Smooth muscle cell (in vitro differentiated cells): ENCODE results near the gene THSD8. TPM values are rescaled to one million over a fixed set of nuclear protein-coding genes. Genes with fewer than 3 reads are reported as not detected.
"Not testable (repeated sequence)": the region's sequence is repeated elsewhere in the genome, so short reads cannot be mapped to it uniquely, and the experiment has no call there.

Source experiments
- DNase-seq: peaks from one replicate; lab custom pipeline; 2025; ENCODE audit not compliant: unreplicated experiment; lab: John Stamatoyannopoulos, UW
- H2AFZ ChIP-seq: fragments of 200-600 bp; sonication (generic); 2 replicates; pipeline ENCODE4 v1.6.0; 2016; ENCODE audit warnings: antibody characterized with exemption, low read depth, mild to moderate bottlenecking
- H3F3A ChIP-seq: fragments of 200-600 bp; sonication (generic); 2 replicates; pipeline ENCODE4 v1.6.0; 2017; ENCODE audit warnings: antibody characterized with exemption, low read depth
- H3K27ac ChIP-seq: fragments of 200-600 bp; sonication (generic); 2 replicates; pipeline ENCODE4 v1.5.1; 2016; ENCODE audit warnings: low read depth, mild to moderate bottlenecking
- H3K27me3 ChIP-seq: fragments of 200-600 bp; sonication (generic); 2 replicates; pipeline ENCODE4 v1.6.1; 2016; ENCODE audit warnings: low read depth, mild to moderate bottlenecking
- H3K36me3 ChIP-seq: fragments of 200-600 bp; sonication (generic); 2 replicates; pipeline ENCODE4 v1.5.1; 2016; ENCODE audit warnings: low read depth
- H3K4me1 ChIP-seq: fragments of 200-600 bp; sonication (generic); 2 replicates; pipeline ENCODE4 v1.5.1; 2016; ENCODE audit warnings: low read depth
- H3K4me2 ChIP-seq: fragments of 200-600 bp; sonication (generic); 2 replicates; pipeline ENCODE4 v1.6.0; 2016; ENCODE audit warnings: mild to moderate bottlenecking
- H3K4me3 ChIP-seq: fragments of 200-600 bp; sonication (generic); 2 replicates; pipeline ENCODE4 v1.5.1; 2016; ENCODE audit warnings: mild to moderate bottlenecking
- H3K79me2 ChIP-seq: fragments of 200-600 bp; sonication (generic); 2 replicates; pipeline ENCODE4 v1.6.0; 2016; ENCODE audit warnings: low read depth, mild to moderate bottlenecking
- H3K9ac ChIP-seq: fragments of 200-600 bp; sonication (generic); 2 replicates; pipeline ENCODE4 v1.6.0; 2016; ENCODE audit warnings: low read depth
- H3K9me3 ChIP-seq: fragments of 200-600 bp; sonication (generic); replicated peaks from 2 replicates; pipeline ENCODE4 v1.5.1; 2016; ENCODE audit warnings: low read depth
- H4K20me1 ChIP-seq: fragments of 200-600 bp; sonication (generic); 2 replicates; pipeline ENCODE4 v1.6.0; 2016; ENCODE audit warnings: low read depth
- WGBS: methylation state at CpG from one replicate; pipeline ENCODE4 v1.1.7; 2016; ENCODE audit warnings: low lambda C conversion rate; 5-methylcytosine and 5-hydroxymethylcytosine counted together
- polyA plus RNA-seq: library from polyadenylated mRNA; unstranded; fragments of >200 nt; fragmentation: Nextera tagmentation; extraction: Ambion mirVana; gene quantifications from 2 replicates; pipeline ENCODE4 v1.2.1, GENCODE V29; 2016
- total RNA-seq: library from RNA; depleted of rRNA; stranded (reverse); fragments of >200 nt; gene quantifications from 2 replicates; pipeline ENCODE4 v1.2.3, GENCODE V29; 2014
- TF ChIP-seq, protein P1 (sequence below): fragments of 200-600 bp; sonication (generic); IDR thresholded peaks from 2 replicates; pipeline ENCODE4 v1.5.1; 2017; ENCODE audit warnings: borderline replicate concordance, mild to moderate bottlenecking, antibody characterized with exemption; ENCODE audit not compliant: insufficient read depth, poor library complexity, severe bottlenecking

Gene THSD8
- total and polyA plus RNA-seq, 2 experiments from 2014 or later: 8.0 TPM; not detected in 1

DNA sequence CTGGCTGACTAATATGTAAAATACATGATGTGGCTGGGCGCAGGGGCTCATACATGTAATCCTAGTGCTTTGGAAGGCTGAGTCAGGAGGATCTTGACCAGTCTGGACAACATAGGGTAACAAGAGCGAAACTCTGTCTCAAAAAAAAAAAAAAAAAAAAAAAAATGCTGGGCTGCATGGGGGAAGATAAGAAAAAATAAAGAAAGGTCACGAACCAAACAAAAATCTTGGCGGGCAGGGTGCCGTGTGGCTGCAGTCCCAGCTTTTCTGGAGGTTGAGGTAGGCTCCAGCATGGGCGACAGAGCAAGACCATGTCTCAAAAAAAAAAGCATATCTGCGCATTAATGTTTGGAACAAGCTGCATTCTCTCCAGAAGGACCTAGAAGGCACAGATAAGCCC is 13.2 kb downstream of the THSD8 start:
- Histone ChIP-seq H3K27me3 (no peaks in the 10 kb centered on the region), H3K4me1 (no peaks in the 10 kb centered on the region), H3K9ac (no peak overlapping the region), H3K79me2 (no peaks in the 10 kb centered on the region), H2AFZ (no peak overlapping the region), H3K27ac (no peak overlapping the region), H3K4me3 (no peak overlapping the region), H3K4me2 (no peak overlapping the region), H3F3A (no peaks in the 10 kb centered on the region), H3K36me3 (no peaks in the 10 kb centered on the region), H4K20me1 (no peaks in the 10 kb centered on the region), H3K9me3 (no peaks in the 10 kb centered on the region)
- DNase-seq: no peak
- TF ChIP-seq, protein P1, sequence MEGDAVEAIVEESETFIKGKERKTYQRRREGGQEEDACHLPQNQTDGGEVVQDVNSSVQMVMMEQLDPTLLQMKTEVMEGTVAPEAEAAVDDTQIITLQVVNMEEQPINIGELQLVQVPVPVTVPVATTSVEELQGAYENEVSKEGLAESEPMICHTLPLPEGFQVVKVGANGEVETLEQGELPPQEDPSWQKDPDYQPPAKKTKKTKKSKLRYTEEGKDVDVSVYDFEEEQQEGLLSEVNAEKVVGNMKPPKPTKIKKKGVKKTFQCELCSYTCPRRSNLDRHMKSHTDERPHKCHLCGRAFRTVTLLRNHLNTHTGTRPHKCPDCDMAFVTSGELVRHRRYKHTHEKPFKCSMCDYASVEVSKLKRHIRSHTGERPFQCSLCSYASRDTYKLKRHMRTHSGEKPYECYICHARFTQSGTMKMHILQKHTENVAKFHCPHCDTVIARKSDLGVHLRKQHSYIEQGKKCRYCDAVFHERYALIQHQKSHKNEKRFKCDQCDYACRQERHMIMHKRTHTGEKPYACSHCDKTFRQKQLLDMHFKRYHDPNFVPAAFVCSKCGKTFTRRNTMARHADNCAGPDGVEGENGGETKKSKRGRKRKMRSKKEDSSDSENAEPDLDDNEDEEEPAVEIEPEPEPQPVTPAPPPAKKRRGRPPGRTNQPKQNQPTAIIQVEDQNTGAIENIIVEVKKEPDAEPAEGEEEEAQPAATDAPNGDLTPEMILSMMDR: no peak
- over 99% methylated on average over 7 of the region's 7 CpGs for whole genome bisulfite sequencing

DNA sequence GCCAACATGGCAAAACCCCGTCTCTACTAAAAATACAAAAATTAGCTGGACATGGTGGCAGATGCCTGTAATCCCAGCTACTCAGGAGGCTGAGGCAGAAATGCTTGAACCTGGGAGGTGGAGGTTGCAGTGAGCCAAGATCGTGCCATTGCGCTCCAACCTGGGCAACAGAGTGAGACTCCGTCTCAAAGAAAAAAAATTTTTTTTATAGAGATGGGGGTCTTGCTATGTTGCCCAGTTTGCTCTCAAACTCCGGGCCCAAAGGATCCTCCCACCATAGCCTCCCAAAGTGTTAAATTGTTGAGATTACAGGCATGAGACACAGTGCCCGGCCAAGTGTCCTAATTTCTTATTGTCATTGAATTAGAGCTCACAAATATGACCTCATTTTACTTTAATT is 15.3 kb downstream of the THSD8 start:
- WGBS: 100% methylated on average over 6 of the region's 6 CpGs
- H2AFZ ChIP-seq, H3K4me1 ChIP-seq, H3K9me3 ChIP-seq, H3K4me2 ChIP-seq, H3F3A ChIP-seq, H3K4me3 ChIP-seq, H3K36me3 ChIP-seq, H3K27ac ChIP-seq, H3K79me2 ChIP-seq, H4K20me1 ChIP-seq, H3K9ac ChIP-seq, DNase-seq, H3K27me3 ChIP-seq: not testable (repeated sequence)

DNA sequence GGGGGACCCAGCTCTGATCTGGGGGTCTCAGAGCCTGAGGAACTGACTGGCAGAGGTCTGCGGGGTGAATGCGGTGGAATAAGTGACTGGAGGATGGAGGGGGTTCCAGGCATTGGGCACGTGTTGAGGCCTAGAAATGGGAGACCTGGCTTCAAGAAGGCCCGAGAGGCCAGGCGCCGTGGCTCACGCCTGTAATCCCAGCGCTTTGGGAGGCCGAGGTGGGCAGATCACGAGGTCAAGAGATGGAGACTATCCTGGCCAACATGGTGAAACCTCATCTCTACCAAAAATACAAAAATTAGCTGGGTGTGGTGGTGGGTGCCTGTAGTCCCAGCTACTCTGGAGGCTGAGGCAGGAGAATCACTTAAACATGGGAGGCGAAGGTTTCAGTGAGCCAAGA is 15.9 kb downstream of the THSD8 start:
- not testable (repeated sequence) for H3K79me2 ChIP-seq, H2AFZ ChIP-seq, H3K4me3 ChIP-seq, DNase-seq, H3K4me2 ChIP-seq, H4K20me1 ChIP-seq, H3F3A ChIP-seq, H3K4me1 ChIP-seq, H3K27me3 ChIP-seq, H3K27ac ChIP-seq, H3K36me3 ChIP-seq, H3K9me3 ChIP-seq, H3K9ac ChIP-seq
- 93% methylated on average over 7 of the region's 11 CpGs for WGBS

DNA sequence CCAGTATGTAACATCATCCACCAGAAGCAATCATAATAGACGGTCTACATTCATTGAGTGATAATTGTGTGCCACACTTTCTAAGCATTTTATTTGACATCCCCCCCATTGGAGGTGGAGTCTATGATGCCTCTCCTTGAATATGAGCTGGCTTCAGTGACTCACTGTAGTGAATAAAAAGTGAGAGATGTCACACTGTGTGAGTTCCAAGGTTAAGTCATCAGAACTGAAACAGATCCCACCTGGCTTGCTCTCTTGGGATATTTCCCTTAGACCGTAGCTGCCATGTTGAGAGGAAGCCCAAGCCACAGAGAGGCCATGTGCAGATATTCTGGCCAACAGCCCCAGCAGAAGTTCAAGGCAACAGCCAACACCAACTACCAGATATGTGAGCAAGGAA is 19.9 kb downstream of the THSD8 start:
- DNase-seq: no peak
- Histone ChIP-seq H3K79me2 (no peaks in the 10 kb centered on the region), H2AFZ (no peak overlapping the region), H3K4me3 (no peak overlapping the region), H3K36me3 (no peaks in the 10 kb centered on the region), H3K27me3 (no peaks in the 10 kb centered on the region), H3K27ac (no peak overlapping the region), H3K4me2 (no peak overlapping the region), H3K4me1 (no peaks in the 10 kb centered on the region), H4K20me1 (no peaks in the 10 kb centered on the region), H3K9ac (no peak overlapping the region), H3F3A (no peaks in the 10 kb centered on the region), H3K9me3 (no peaks in the 10 kb centered on the region)
- TF ChIP-seq, protein P1: no peak
- whole genome bisulfite sequencing: 87% methylated on average over 2 of the region's 2 CpGs
